ENCODE results near the gene PCSK6. TPM values are rescaled to one million over a fixed set of nuclear protein-coding genes. Genes with fewer than 3 reads are reported as not detected.

Gene PCSK6
- total RNA-seq, 1 experiment from 2014 or later = 69.5 TPM

GRCh38 chr15:101361418-101361817, 128.1 kb downstream of the PCSK6 start:
- no peak for TF ChIP-seq CTCF (IDR thresholded peaks at IDR 0.05; ENCODE audit: insufficient read depth in 1 of 2, low read depth in 1 of 2, low read length in 1 of 2, severe bottlenecking in 1 of 2, unreplicated experiment in 1 of 2)
- CTCF ChIA-PET = no interaction called here
- Histone ChIP-seq H3K27me3 (replicated peaks; ENCODE audit: control insufficient read depth, insufficient read depth, low read length) (no peaks in the 10 kb centered on the region), H3K9me3 (no peaks in the 10 kb centered on the region), H3K4me3 (ENCODE audit: low read depth, low read length) (no peak overlapping the region), H3K4me1 (peaks cover 11% of the 10 kb centered on the region), H3K36me3 (ENCODE audit: control insufficient read depth, insufficient read depth, low read length) (no peaks in the 10 kb centered on the region; the same call in 1 of the 2 replicates)
- POLR2A ChIA-PET = no interaction called here
- Mint-ChIP-seq H3K9me3 (ENCODE audit: unreplicated experiment) (no peaks in the 10 kb centered on the region), H3K4me3 (ENCODE audit: unreplicated experiment) (no peak overlapping the region), H3K4me1 (ENCODE audit: low read depth, unreplicated experiment) (peaks cover 8% of the 10 kb centered on the region), H3K36me3 (ENCODE audit: insufficient read depth, unreplicated experiment) (peaks cover 28% of the 10 kb centered on the region), H3K27me3 (ENCODE audit: insufficient read depth, unreplicated experiment) (no peaks in the 10 kb centered on the region), H3K27ac (ENCODE audit: unreplicated experiment) (no peak overlapping the region)
- intact Hi-C loops (cut with micrococcal nuclease; ENCODE audit: unreplicated experiment) = no loop called here
- DNase-seq = no peak
- no TSS peak for BruUV-seq (replicated peaks)

- ChIA-PET POLR2A (no interaction called here), CTCF (no interaction called here)
- Histone ChIP-seq H3K4me1 (peaks cover 11% of the 10 kb centered on the region), H3K9me3 (no peaks in the 10 kb centered on the region), H3K4me3 (ENCODE audit: low read depth, low read length) (no peak overlapping the region), H3K36me3 (ENCODE audit: control insufficient read depth, insufficient read depth, low read length) (no peaks in the 10 kb centered on the region; the same call in 1 of the 2 replicates), H3K27me3 (replicated peaks; ENCODE audit: control insufficient read depth, insufficient read depth, low read length) (no peaks in the 10 kb centered on the region)
- Mint-ChIP-seq H3K9me3 (ENCODE audit: unreplicated experiment) (no peaks in the 10 kb centered on the region), H3K4me1 (ENCODE audit: low read depth, unreplicated experiment) (peaks cover 8% of the 10 kb centered on the region), H3K36me3 (ENCODE audit: insufficient read depth, unreplicated experiment) (peaks cover 20% of the 10 kb centered on the region), H3K27ac (ENCODE audit: unreplicated experiment) (peak overlapping the region; percentile 3), H3K27me3 (ENCODE audit: insufficient read depth, unreplicated experiment) (no peaks in the 10 kb centered on the region), H3K4me3 (ENCODE audit: unreplicated experiment) (no peak overlapping the region)
- intact Hi-C loops (cut with micrococcal nuclease; ENCODE audit: unreplicated experiment) = loop anchor here (1.0 kb wide), 1 partner anchor 10 kb away; no protein-coding TSS in a partner anchor
- no peak for TF ChIP-seq CTCF (IDR thresholded peaks at IDR 0.05; ENCODE audit: insufficient read depth in 1 of 2, low read depth in 1 of 2, low read length in 1 of 2, severe bottlenecking in 1 of 2, unreplicated experiment in 1 of 2)
- DNase-seq = no peak
- no TSS peak for BruUV-seq (replicated peaks)
Measured at GRCh38 chr15:101359365-101359947, 130.1 kb downstream of the PCSK6 start.

- ChIA-PET CTCF (no interaction called here), POLR2A (no interaction called here)
- Mint-ChIP-seq H3K4me1 (ENCODE audit: low read depth, unreplicated experiment) (peaks cover 8% of the 10 kb centered on the region), H3K4me3 (ENCODE audit: unreplicated experiment) (no peak overlapping the region), H3K36me3 (ENCODE audit: insufficient read depth, unreplicated experiment) (peaks cover 25% of the 10 kb centered on the region), H3K9me3 (ENCODE audit: unreplicated experiment) (no peaks in the 10 kb centered on the region), H3K27me3 (ENCODE audit: insufficient read depth, unreplicated experiment) (no peaks in the 10 kb centered on the region), H3K27ac (ENCODE audit: unreplicated experiment) (no peak overlapping the region)
- no TSS peak for BruUV-seq (replicated peaks)
- Histone ChIP-seq H3K27me3 (replicated peaks; ENCODE audit: control insufficient read depth, insufficient read depth, low read length) (no peaks in the 10 kb centered on the region), H3K4me3 (ENCODE audit: low read depth, low read length) (no peak overlapping the region), H3K9me3 (no peaks in the 10 kb centered on the region), H3K36me3 (ENCODE audit: control insufficient read depth, insufficient read depth, low read length) (no peaks in the 10 kb centered on the region; the same call in 1 of the 2 replicates), H3K4me1 (peaks cover 11% of the 10 kb centered on the region)
- no peak for TF ChIP-seq CTCF (IDR thresholded peaks at IDR 0.05; ENCODE audit: insufficient read depth in 1 of 2, low read depth in 1 of 2, low read length in 1 of 2, severe bottlenecking in 1 of 2, unreplicated experiment in 1 of 2)
- peak; percentile 62 to 75 for DNase-seq
- intact Hi-C loops (cut with micrococcal nuclease; ENCODE audit: unreplicated experiment) = loop anchor here (1.0 kb wide), 1 partner anchor 10 kb away; no protein-coding TSS in a partner anchor
Measured at GRCh38 chr15:101358895-101359294, 130.6 kb downstream of the PCSK6 start.

Data from Caco-2 (cell line).